GM20431 (cell line): Measurements from ENCODE around the gene TBCA.
"Not testable (repeated sequence)": the region's sequence is repeated elsewhere in the genome, so short reads cannot be mapped to it uniquely, and the experiment has no call there.

Experiments
- in situ Hi-C: fragments of 300-500 bp; cut with MseI, MboI; formaldehyde crosslinking; loops from one replicate; pipeline ENCODE4 v1.15.0; 2020; ENCODE audit warnings: low sequenced_read_pairs; ENCODE audit not compliant: unreplicated experiment

Gene TBCA

DNA sequence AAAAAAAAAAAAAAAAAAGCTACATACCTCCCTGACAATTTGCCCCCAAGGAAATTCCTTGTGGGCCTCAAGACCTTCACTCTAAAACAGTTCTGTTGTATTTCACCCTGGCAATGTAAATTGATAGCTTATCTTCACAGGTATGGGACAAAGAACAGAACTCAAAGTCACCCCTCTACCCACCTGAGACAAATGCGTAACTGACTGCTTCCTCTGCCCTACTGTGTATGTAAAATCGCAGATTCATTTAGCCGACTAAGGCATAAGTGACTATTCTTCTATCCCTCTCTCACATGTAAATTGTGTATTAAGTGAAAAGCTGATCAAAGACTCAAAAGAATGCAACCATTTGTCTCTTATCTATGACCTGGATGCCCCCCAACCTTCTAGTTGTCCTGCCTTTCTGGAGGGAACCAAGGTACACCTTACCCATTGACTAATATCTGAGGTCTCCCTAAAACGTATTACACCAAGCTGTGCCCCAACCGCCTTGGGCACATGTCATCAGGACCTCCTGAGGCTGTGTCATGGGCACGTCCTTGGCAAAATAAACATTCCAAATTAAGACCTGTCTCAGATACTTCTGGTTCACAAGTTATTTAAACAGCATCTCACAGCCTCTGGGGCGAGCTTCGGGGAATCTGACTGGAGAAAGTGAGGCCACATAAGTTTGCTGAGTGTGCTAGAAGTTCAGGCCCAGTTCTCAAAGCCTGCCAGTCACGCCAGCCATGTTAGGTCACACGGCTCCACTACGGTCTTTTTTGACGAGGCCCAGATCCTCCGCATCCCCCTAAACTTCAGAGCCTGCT, 954 bp downstream of the TBCA start:
- in situ Hi-C loops: no loop called here

DNA sequence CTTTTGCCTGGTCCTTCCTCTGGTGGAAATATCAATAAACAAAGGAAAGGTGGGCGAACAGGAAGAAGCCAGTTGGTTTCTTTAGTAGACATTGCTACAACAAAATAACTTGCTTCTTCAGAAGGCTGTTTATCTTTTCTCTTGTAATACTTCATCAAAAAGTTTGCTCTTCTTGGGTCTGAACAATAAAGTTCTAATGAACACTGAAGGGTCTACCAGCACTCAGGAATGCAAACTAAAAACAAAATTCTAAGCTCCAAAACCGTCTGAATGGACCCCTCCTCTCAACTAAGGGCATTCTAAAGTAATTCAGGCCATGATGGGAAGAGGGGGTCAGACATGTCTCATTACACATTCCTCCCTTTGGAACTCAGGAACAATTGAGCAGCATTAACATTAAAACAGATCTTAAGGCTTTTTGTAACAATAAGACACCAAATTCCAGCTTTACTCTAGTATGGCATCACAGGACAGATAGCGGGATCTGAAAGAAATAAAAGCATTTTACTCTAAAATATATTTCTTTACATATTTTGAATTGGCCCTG, 2.3 kb downstream of the TBCA start:
- in situ Hi-C loops: no loop called here

DNA sequence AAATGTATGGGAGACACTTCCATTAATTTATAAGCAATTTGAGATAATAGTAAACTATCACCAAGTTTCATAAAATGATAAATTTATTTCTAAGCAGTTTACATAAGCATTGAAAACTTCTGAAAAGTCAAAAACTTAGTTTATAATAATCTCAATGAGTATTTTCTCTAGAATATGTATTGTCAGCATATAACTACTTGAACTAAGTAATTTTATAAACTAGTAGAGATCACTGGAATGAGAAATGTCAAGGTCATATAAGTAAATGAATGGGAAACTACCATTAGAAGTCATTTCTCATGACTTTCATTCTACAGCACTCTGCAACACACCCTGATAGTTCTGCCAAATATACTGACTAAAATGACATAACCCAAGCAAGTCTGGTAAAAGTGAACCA, 3.4 kb downstream of the TBCA start:
- in situ Hi-C loops: no loop called here

DNA sequence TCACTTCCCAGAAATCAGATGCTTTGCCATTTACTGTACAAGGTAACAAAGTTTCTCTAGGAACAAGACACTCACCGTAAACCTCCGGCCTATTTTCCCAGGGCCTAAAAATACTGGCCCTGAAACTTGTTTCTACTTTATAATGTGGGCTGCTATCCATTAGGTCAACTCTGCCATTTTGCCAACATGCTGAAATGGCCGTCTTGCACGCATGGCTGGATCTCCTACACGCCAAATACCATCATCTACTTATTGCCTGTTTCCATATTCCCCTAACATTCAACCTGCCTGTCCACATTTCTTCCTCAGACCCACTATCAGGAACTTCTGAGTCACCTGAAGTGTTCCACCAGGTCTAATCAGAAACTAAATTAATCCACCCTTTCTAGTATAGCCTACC, 4.7 kb downstream of the TBCA start:
- in situ Hi-C loops: no loop called here

DNA sequence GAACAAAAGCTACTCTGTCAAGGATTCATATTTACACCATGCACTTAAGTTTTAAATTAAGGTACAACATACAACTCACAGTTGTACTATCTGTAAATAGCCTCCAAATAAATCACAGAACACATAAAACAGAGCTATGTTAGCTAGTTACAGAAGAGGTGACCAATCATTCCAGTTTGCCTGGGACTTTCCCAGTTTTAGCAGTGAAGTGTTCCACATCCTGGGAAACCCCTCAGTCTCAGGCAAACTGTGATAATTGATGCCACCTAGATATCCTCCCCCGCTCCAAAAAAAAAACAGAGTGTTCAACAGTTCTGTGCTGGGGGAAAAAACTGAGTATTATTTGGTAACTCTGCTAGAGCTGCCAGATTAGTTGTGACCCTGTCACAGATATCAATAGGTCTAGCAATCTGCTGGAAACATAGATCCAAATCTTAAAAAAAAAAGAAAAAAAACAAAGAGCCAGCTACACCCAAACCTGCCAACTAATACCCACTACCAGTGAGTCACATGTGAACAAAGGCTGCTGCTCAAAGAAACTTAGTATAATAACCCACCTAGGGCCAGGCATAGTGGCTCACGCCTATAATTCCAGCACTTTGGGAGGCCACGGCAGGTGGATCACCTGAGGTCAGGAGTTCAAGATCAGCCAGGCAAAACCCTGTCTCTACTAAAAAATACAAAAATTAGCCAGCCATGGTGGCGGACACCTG, 5.7 kb downstream of the TBCA start:
- in situ Hi-C loops: no loop called here

DNA sequence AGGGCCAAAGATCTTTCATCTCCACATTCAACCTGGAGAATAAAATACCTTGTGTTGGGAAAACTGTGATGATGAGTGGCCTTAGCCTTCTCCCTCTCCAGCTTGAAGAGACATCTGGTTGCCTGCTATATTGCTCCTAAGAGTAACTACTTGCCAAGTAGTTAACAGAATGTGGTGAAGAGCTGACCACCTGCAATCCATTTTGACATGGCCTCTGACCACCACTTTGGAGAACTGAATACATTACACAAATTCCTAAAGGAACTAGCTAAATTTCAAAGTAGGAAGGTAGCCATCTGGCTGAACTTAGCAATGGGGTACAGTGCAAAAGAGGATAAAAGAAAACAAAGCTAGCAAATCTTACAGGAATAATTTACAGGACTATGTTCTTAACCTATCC, 7.2 kb downstream of the TBCA start:
- in situ Hi-C loops: no loop called here

DNA sequence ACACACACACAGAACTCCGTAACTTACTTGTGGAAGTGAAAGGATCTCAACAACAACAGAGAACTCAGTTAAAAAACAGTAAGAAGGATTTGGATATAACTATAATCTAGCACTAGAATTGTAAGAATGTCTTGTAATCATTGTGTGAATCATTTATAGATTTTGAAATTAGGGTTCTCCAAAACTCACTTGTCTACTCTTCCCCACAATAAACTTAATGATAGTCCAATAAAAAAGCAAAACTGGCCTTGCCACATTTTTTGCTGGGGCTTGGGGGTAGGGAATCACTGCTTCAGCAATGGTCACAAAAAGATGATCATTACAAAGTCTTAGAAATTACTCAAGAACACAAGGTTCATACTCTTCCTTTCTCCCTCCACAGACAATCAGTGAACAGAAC, 8.8 kb downstream of the TBCA start:
- in situ Hi-C loops: no loop called here

DNA sequence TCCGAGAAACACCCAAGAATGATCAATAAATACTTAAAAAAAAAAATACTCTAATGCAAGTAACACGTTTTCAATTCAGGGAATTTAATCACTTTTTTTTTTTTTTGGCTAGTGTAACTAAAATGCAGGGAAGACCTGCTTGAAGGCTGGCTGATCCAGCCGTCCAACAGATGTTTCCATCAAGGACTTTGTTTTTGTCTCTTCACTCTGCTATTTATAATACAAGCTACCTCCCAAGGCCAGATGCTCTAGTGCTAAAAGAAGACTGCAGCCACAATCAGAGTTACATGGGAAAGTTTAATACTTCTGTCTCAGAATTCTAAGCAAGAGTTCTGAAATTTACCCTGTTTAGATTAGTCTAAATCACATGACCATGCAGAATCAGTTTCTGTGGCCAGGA, 14.5 kb downstream of the TBCA start:
- in situ Hi-C loops: no loop called here

DNA sequence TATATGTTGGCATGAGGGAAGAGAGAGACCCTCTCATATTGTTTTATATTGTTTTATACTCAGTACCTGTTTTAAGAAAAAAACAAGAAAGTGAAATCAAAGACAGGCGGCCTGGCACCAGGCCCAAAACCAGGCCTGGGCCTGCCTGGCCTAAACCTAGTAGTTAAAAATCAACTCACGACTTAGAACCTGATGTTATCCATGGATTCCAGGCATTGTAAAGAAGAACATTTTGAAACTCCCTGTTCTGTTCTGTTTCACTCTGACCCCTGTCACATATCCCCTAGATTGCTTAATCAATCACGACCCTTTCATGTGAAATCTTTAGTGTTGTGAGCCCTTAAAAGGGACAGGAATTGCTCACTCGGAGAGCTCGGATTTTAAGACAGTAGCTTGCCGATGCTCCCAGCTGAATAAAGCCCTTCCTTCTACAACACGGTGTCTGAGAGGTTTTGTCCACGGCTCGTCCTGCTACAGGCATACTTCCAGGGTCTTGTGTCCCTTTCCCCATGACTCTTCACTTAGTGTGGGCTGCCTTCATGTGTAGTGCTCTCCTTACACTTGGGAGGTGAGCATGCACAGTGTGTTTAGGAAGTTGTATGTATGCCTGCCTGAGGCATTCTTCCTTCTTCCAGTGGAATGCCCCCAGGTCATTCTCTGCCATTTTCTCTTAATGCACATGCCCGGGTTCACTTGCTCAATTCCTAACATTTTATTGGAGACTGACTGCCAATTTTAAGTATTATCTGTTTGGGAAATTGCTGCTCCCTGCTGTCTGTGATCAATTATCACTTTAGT, 17.8 kb downstream of the TBCA start:
- in situ Hi-C loops: no loop called here

DNA sequence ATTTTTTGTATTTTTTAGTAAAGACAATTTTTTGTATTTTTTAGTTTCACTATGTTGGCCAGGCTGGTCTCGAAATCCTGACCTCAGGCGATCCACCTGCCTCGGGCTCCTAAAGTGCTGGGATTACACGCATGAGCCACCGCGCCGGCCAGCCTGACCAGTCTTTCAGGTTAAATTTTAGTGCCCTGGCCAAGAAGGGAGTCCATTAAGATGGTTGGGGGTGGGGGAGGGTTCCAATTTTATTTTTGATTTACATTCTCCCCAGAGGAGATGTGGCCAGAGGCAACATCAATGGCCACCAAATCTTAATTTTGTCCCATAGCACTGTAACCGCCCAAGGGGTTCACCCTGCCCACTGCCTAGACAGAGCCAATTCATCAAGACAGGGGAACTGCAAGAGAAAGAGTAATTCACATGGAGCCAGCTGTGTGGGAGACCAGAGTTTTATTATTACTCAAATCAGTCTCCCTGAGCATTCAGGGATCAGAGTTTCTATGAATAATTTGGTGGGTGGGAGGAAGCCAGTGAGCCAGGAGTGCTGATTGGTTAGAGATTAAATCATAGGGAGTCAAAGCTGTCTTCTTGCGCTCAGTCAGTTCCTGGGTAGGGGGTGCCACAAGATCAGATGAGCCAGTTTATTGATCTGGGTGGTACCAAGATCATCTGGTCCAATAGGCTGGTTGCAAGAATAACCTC, 24.7 kb downstream of the TBCA start:
- in situ Hi-C loops: no loop called here

DNA sequence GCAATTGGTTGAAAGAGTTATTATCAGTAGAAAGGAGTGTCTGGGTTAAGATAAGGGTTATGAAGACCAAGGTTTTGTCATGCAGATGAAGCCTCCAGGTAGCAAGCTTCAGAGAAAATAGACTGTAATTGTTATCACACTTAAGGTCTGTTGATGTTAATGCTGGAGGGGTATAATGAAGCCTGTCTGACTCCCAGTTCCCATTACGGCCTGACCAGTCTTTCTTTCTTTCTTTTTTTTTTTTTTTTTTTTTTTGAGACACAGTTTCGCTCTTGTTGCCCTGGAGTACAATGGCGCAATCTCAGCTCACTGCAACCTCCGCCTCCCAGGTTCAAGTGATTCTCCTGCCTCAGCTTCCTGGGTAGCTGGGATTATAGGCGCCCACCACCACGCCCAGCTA, 25.2 kb downstream of the TBCA start:
- in situ Hi-C loops: not testable (repeated sequence)

DNA sequence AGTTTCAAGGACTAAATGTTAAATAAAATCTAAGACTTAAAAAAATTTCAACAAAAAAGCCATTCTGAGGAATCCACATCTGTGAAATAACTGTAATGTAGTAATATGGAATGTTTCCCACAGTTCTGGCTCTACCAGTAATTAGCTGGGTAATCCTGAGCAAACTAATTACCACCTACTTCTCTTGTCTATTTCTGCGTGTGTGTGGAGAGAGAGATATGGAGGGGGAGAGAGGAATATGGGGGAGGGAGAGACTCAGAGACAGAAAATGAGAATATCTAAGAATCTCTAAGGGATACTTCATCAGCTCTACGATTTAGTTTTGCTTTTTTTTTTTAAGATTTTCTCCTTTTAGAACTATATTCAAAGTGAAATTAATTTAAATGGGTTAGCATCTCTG, 28.0 kb downstream of the TBCA start:
- in situ Hi-C loops: no loop called here

DNA sequence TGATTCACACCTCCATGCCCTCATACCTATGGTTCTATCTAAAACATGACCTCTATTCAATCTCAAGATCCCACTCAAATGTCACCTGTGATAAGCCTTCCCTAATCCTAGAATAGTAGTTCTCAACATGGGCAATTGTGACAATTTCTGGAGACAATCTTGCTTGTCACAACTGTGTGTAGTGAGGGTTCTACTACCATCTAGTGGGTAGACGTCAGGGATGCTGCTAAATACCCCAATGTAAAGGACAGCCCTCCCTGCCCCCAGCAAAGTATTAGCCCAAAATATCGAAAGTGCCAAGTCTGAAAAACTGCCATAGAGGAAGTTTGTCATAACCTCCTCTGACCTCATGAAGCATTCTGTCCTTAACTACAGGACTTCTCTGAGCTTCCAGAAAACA, 32.0 kb downstream of the TBCA start:
- in situ Hi-C loops: no loop called here

DNA sequence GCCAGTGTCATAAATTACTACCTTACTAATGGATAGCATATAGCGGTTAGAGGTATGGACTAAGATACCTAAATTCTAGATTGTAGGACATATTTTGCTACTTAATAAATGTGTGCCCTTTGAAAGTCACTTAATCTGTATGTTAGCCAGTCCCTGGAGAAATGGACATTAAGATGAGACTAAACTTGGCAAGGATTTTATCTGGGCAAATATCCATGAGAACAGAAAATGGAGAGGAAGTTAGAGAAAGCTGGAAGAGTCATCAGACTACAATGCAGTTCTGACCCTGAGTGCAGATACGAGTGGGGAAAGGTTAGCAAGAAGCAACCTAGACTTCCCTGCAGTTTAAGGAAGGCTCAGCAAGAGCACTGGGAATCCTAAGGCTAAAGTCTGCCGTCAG, 33.0 kb downstream of the TBCA start:
- in situ Hi-C loops: no loop called here

DNA sequence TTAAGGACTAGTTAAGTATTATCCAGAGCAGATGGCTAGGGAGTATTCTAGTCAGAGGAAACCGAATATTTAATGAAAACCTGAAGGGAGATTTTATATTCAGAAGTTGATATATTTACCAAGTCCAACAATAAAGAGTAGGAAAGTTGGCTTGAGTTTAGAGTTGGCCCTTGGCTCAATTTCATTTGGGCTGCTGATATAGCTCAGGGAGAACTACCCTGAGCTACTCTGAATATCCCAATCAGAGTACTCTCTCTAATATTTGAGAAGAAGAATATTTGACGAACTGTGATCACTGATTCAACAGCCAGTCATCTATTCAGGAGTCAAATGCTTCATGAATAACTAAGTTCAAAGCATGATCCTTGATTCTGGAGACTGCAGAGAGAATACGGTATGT, 34.5 kb downstream of the TBCA start:
- in situ Hi-C loops: no loop called here

DNA sequence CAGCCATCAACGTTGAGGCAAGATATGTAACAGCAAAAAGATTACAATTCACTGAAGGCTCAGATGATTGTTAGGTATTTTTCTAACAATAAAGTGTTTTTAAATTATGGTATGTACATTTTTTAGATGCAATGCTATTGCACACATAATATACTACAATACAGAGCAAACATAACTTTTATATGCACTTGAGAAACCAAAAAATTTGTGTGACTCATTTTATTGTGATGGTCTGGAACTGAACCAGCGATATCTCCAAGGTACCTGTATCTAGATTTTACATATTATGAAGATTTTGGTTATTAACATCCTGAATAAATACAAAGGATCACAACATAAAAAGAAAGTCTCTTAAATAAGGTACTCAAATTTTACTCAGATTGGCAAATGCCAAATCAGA, 41.3 kb downstream of the TBCA start:
- in situ Hi-C loops: no loop called here

DNA sequence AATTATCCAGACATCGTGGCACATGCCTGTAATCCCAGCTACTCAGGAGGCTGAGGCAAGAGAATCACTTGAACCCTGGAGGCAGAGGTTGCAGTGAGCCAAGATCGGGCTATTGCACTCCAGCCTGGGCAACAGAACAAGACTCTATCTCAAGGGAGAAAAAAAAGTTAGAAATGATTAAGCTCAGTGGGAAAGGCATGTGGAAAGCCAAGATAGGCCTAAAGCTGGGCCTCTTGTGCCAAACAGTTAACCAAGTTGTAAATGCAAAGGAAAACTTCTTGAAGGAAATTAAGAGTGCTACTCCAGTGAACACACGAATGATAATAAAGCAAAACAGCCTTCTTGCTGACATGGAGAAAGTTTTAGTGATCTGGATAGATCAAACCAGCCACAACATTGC, 43.0 kb downstream of the TBCA start:
- in situ Hi-C loops: no loop called here

DNA sequence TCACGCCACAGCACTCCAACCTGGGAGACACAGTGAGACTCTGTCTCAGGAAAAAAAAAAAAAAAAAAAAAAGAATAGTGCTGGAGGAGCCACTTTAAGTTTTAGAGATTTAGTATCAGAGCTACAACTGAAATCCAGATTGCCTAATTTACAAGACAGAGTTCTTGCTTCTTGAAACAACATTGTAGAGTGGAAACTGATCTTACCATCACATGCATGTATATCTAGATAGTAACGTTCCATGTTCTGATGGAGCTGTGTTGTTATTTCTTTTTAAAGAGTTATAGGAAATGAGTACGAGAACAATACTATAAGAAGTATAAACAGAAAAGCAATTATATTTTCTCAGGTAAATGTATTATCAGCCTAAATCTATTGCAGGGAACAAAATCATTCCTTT, 48.9 kb downstream of the TBCA start:
- in situ Hi-C loops: no loop called here

DNA sequence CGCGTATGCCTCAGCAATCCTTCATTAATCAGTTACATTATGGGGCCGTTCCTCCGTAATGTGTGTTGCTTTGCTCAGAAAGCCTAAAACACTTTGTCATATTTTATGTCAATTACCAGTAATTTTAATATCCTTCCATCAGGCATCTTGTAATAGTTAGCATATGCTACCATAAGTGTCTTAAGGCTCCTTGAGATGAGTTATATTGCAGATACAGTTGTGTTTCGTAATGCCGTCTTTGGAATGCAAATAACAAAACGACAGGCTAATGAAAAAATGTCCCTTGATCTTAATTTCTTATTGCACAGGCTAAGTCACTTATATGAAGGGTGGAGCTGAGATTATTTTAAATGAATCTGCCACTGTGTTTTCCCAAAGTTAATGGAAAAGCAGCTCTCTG, 50.5 kb downstream of the TBCA start:
- in situ Hi-C loops: no loop called here

DNA sequence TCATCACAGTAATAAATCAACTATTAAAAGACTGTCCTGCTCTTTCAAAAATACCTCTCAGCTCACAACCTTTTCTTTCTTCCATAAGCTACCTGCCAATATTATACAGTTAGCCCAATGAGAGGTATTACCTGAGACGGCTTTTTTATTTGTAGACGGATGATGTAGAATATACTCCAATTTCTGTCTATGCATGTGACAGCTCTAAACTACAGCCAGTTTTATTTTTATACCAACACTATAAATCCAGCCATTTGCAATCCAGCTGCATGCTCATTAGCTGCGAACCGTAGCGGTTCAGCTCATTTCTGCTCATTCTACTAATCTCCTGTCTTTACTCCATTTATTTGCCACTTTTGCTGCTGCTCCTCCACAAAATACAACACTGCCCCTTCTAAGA, 51.2 kb downstream of the TBCA start:
- in situ Hi-C loops: no loop called here
